Calu3 (cell line): ENCODE measurements around the gene PLCL2. TPM values are rescaled to one million over a fixed set of nuclear protein-coding genes. Genes with fewer than 3 reads are reported as not detected.
A peak's percentile ranks its signal among the peaks of the same experiment; 100 is the strongest.

Source experiments
- BruUV-seq: library from RNA; stranded (reverse); fragments of 400-500 nt; replicated peaks from 2 replicates; lab custom pipeline; 2021; lab: Mats Ljungman, UMichigan
- CTCF ChIA-PET: fragments of 300-600 bp; sonication (Branson Sonifier 250); formaldehyde crosslinking; loops from one replicate; lab custom pipeline; 2022; ENCODE audit warnings: antibody characterized with exemption; lab: Charles Lee
- DNase-seq: peaks from one replicate; pipeline ENCODE4 v3.0.0; 2022
- H3K27ac Mint-ChIP-seq: one replicate; pipeline ENCODE4 v1.8.0; 2022; ENCODE audit warnings: mixed read lengths; ENCODE audit not compliant: unreplicated experiment
- H3K27me3 Mint-ChIP-seq: one replicate; pipeline ENCODE4 v1.8.0; 2022; ENCODE audit warnings: mixed read lengths; ENCODE audit not compliant: unreplicated experiment
- H3K36me3 Mint-ChIP-seq: one replicate; pipeline ENCODE4 v1.8.0; 2022; ENCODE audit warnings: mild to moderate bottlenecking, moderate library complexity, mixed read lengths; ENCODE audit not compliant: insufficient read depth, unreplicated experiment
- H3K4me1 Mint-ChIP-seq: one replicate; pipeline ENCODE4 v1.8.0; 2022; ENCODE audit warnings: mild to moderate bottlenecking, low read depth, mixed read lengths; ENCODE audit not compliant: unreplicated experiment
- H3K4me3 Mint-ChIP-seq: one replicate; pipeline ENCODE4 v1.8.0; 2022; ENCODE audit warnings: mild to moderate bottlenecking, low read depth, moderate library complexity, mixed read lengths; ENCODE audit not compliant: unreplicated experiment
- H3K9me3 Mint-ChIP-seq: one replicate; pipeline ENCODE4 v1.8.0; 2022; ENCODE audit warnings: low read depth, mixed read lengths; ENCODE audit not compliant: unreplicated experiment
- intact Hi-C: fragments of 100-400 bp; cut with micrococcal nuclease; formaldehyde crosslinking; loops from one replicate; pipeline ENCODE4 v1.10.0; 2022; ENCODE audit not compliant: unreplicated experiment
- total RNA-seq: library from RNA; stranded (reverse); gene quantifications from 2 replicates; pipeline ENCODE4 v1.2.3, GENCODE V29; 2022
- TF ChIP-seq, protein P1 (sequence below): fragments of 200-600 bp; IDR thresholded peaks from one replicate; pipeline ENCODE4 v1.8.0; 2022; ENCODE audit warnings: antibody characterized with exemption; ENCODE audit not compliant: unreplicated experiment

The PLCL2 gene
- total RNA-seq, 1 experiment from 2014 or later, result 5.8 TPM

DNA sequence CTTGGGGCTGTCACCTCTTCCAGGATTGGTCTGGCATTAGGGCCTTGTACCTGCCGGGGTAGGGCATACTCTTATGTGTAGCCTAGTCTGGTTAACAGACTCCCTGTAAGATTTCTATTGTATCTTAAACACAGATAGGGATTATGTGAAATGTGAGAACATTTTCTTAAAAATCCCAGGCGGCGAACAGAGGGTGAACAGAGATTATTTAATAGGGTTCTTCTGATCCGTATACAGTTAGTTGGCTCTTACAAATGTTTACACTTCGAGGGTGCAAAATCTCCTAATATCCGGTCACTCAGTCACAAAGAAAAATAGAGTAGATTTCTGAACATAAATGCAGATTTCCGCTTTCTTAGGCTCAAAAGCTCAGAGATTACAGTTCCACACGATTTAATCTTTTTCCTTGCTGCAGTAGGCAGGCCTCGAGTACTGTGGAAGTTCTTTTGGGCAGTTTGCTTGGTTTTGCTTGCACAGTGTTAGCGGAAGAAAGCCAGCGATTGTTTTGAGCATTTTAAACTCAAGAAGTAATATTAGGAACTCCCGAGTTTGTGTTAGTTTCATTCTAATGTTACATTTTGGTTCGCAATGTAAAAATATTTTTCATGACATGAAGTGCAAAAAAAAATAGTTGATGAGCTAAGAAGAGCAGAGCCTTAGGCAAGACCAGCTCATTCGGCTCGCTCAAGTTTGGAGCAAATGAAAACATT lies 993 bp downstream of the PLCL2 start:
- H3K27me3 Mint-ChIP-seq, result no peaks in the 10 kb centered on the region
- CTCF ChIA-PET, result no interaction called here
- BruUV-seq, result TSS peak; percentile 39

GRCh38 chr3:16886303-16886683 lies 1.5 kb downstream of the PLCL2 start:
- TF ChIP-seq, protein P1, sequence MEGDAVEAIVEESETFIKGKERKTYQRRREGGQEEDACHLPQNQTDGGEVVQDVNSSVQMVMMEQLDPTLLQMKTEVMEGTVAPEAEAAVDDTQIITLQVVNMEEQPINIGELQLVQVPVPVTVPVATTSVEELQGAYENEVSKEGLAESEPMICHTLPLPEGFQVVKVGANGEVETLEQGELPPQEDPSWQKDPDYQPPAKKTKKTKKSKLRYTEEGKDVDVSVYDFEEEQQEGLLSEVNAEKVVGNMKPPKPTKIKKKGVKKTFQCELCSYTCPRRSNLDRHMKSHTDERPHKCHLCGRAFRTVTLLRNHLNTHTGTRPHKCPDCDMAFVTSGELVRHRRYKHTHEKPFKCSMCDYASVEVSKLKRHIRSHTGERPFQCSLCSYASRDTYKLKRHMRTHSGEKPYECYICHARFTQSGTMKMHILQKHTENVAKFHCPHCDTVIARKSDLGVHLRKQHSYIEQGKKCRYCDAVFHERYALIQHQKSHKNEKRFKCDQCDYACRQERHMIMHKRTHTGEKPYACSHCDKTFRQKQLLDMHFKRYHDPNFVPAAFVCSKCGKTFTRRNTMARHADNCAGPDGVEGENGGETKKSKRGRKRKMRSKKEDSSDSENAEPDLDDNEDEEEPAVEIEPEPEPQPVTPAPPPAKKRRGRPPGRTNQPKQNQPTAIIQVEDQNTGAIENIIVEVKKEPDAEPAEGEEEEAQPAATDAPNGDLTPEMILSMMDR, result no peak
- Mint-ChIP-seq H3K9me3 (no peaks in the 10 kb centered on the region), H3K27me3 (no peaks in the 10 kb centered on the region), H3K4me3 (peak overlapping the region; percentile 79), H3K27ac (no peak overlapping the region), H3K36me3 (peaks cover 20% of the 10 kb centered on the region), H3K4me1 (peaks cover 25% of the 10 kb centered on the region)
- CTCF ChIA-PET, result no interaction called here
- intact Hi-C loops, result loop anchor here (5.0 to 10.0 kb wide), 4 partner anchors 126 to 349 kb away; partner anchors contain the start of gene DAZL
- no peak for DNase-seq
- no TSS peak for BruUV-seq

More for the DNA sequence above, 993 bp downstream of the PLCL2 start:
- DNase-seq, result no peak
- TF ChIP-seq, protein P1, result no peak
- H3K27ac Mint-ChIP-seq, result peak overlapping the region; percentile 31
- H3K36me3 Mint-ChIP-seq, result peaks cover 20% of the 10 kb centered on the region
- no peaks in the 10 kb centered on the region for H3K9me3 Mint-ChIP-seq
- intact Hi-C loops, result loop anchor here (5.0 to 10.0 kb wide), 4 partner anchors 127 to 349 kb away; partner anchors contain the start of gene DAZL
- peaks cover 25% of the 10 kb centered on the region for H3K4me1 Mint-ChIP-seq
- peak overlapping the region; percentile 79 for H3K4me3 Mint-ChIP-seq

GRCh38 chr3:16887130-16887529 lies 2.4 kb downstream of the PLCL2 start:
- TF ChIP-seq, protein P1, result no peak
- Mint-ChIP-seq H3K9me3 (no peaks in the 10 kb centered on the region), H3K27ac (no peak overlapping the region), H3K4me1 (peaks cover 25% of the 10 kb centered on the region), H3K36me3 (peaks cover 20% of the 10 kb centered on the region), H3K4me3 (no peak overlapping the region), H3K27me3 (no peaks in the 10 kb centered on the region)
- intact Hi-C loops, result loop anchor here (5.0 to 10.0 kb wide), 4 partner anchors 125 to 348 kb away; partner anchors contain the start of gene DAZL
- DNase-seq, result no peak
- CTCF ChIA-PET, result interaction anchor here (0.8 kb wide), 1 partner anchor 139 kb away, joined by 3 read pairs; no protein-coding TSS in a partner anchor
- BruUV-seq, result no TSS peak

GRCh38 chr3:16888356-16888755 lies 3.6 kb downstream of the PLCL2 start:
- no TSS peak for BruUV-seq
- intact Hi-C loops, result loop anchor here (5.0 to 10.0 kb wide), 4 partner anchors 124 to 346 kb away; partner anchors contain the start of gene DAZL
- DNase-seq, result no peak
- peak overlapping the region; percentile 24 for H3K4me3 Mint-ChIP-seq
- H3K27ac Mint-ChIP-seq, result no peak overlapping the region
- TF ChIP-seq, protein P1, result no peak
- no peaks in the 10 kb centered on the region for H3K27me3 Mint-ChIP-seq
- CTCF ChIA-PET, result no interaction called here
- H3K4me1 Mint-ChIP-seq, result peaks cover 25% of the 10 kb centered on the region
- H3K36me3 Mint-ChIP-seq, result peaks cover 20% of the 10 kb centered on the region
- H3K9me3 Mint-ChIP-seq, result no peaks in the 10 kb centered on the region
